HK-2 (cell line): ENCODE measurements around the gene IFRD2.
A peak's percentile ranks its signal among the peaks of the same experiment; 100 is the strongest.
"Not testable (repeated sequence)": the region's sequence is repeated elsewhere in the genome, so short reads cannot be mapped to it uniquely, and the experiment has no call there.

Experiments
- DNase-seq: peaks from one replicate; pipeline ENCODE4 v3.0.0-alpha.2; 2018; ENCODE audit not compliant: unreplicated experiment

IFRD2 gene

GRCh38 chr3:50251220-50251619 is 41.0 kb downstream of the IFRD2 start:
- no peak for DNase-seq

- no peak for DNase-seq
Measured at GRCh38 chr3:50250514-50250913, 41.7 kb downstream of the IFRD2 start.

GRCh38 chr3:50249457-50249856 is 42.8 kb downstream of the IFRD2 start:
- no peak for DNase-seq

GRCh38 chr3:50248387-50248786 is 43.8 kb downstream of the IFRD2 start:
- DNase-seq = no peak

GRCh38 chr3:50246517-50246954 is 45.7 kb downstream of the IFRD2 start:
- peak; percentile 78 for DNase-seq

- peak; percentile 90 for DNase-seq
Measured at GRCh38 chr3:50245831-50246516, 46.3 kb downstream of the IFRD2 start.

GRCh38 chr3:50245251-50245745 is 46.9 kb downstream of the IFRD2 start:
- no peak for DNase-seq

GRCh38 chr3:50244813-50245212 is 47.4 kb downstream of the IFRD2 start:
- DNase-seq = not testable (repeated sequence)

- no peak for DNase-seq
Measured at GRCh38 chr3:50243543-50243895, 48.7 kb downstream of the IFRD2 start.

- peak; percentile 71 for DNase-seq
Measured at GRCh38 chr3:50242851-50243542, 49.2 kb downstream of the IFRD2 start.

GRCh38 chr3:50242381-50242770 is 49.9 kb downstream of the IFRD2 start:
- no peak for DNase-seq

- DNase-seq = no peak
Measured at GRCh38 chr3:50241713-50242380, 50.4 kb downstream of the IFRD2 start.

- DNase-seq = no peak
Measured at GRCh38 chr3:50241163-50241562, 51.1 kb downstream of the IFRD2 start.

GRCh38 chr3:50239649-50240048 is 52.6 kb downstream of the IFRD2 start:
- no peak for DNase-seq

GRCh38 chr3:50238549-50239026 is 53.6 kb downstream of the IFRD2 start:
- no peak for DNase-seq

- DNase-seq = peak; percentile 82
Measured at GRCh38 chr3:50237754-50238548, 54.3 kb downstream of the IFRD2 start.
